Gastrocnemius medialis (tissue), 4 donors: ENCODE data around the gene PSKH1.

Experiments
- CTCF ChIP-seq, 5 experiments: fragments of 450-650 bp in 3 of 5; fragments of 200-600 bp in 2 of 5; sonication (generic) in 2 of 5; IDR thresholded peaks in 4 of 5; conservative IDR thresholded peaks in 1 of 5; 1 replicate in 4 of 5; 2 replicates in 1 of 5; pipeline ENCODE4 v1.5.1; 2016 to 2019; ENCODE audit warnings: antibody characterized with exemption in 5 of 5, mild to moderate bottlenecking in 3 of 5, moderate library complexity in 3 of 5
- POLR2A ChIP-seq, 2 donors: fragments of 450-650 bp; IDR thresholded peaks; one replicate each; pipeline ENCODE4 v1.6.1; 2017; ENCODE audit warnings: antibody characterized with exemption in 2 of 2, mild to moderate bottlenecking in 2 of 2, moderate library complexity in 2 of 2

GRCh38 chr16:67975321-67976105 lies 82.5 kb downstream of the PSKH1 start:
- TF ChIP-seq CTCF (IDR thresholded peaks at IDR 0.05 in 4 of 5, conservative IDR thresholded peaks at IDR 0.05 in 1 of 5) (no peak), POLR2A (IDR thresholded peaks at IDR 0.05) (no peak)
